ENCODE results near the gene PGK1. TPM values are rescaled to one million over a fixed set of nuclear protein-coding genes. Genes with fewer than 3 reads are reported as not detected.
"Not testable (repeated sequence)": the region's sequence is repeated elsewhere in the genome, so short reads cannot be mapped to it uniquely, and the experiment has no call there.

Gene PGK1
- total RNA-seq, 8 experiments from 2014 or later: 153 to 410 (median 343) TPM

GRCh38 chrX:78157846-78158245 lies 53.8 kb downstream of the PGK1 start:
- WGBS, 10 experiments: 4 to 80% (median 45%) methylated on average over 1 to 4 of the region's 10 CpGs; no CpG with 5 or more reads in 7 of the 10 experiments
- H3K27ac ChIP-seq; ATAC-seq (replicated peaks in 6 of 8); H3K4me1 ChIP-seq (replicated peaks in 1 of 2); H3K4me3 ChIP-seq; in situ Hi-C loops (cut with MboI; ENCODE audit: low pct_unique_long_range_greater_than_20kb in 2 of 9, low sequenced_read_pairs in 9 of 9, unreplicated experiment in 9 of 9): not testable (repeated sequence)

GRCh38 chrX:78160711-78161110 lies 56.7 kb downstream of the PGK1 start:
- H3K4me1 ChIP-seq (replicated peaks in 1 of 2); H3K27ac ChIP-seq; ATAC-seq (replicated peaks in 6 of 8); H3K4me3 ChIP-seq; in situ Hi-C loops (cut with MboI; ENCODE audit: low pct_unique_long_range_greater_than_20kb in 2 of 9, low sequenced_read_pairs in 9 of 9, unreplicated experiment in 9 of 9): not testable (repeated sequence)
- WGBS, 10 experiments: 29 to 83% (median 46%) methylated on average over 1 to 4 of the region's 4 CpGs; no CpG with 5 or more reads in 5 of the 10 experiments

- H3K27ac ChIP-seq; H3K4me1 ChIP-seq (replicated peaks in 1 of 2); ATAC-seq (replicated peaks in 6 of 8); H3K4me3 ChIP-seq; in situ Hi-C loops (cut with MboI; ENCODE audit: low pct_unique_long_range_greater_than_20kb in 2 of 9, low sequenced_read_pairs in 9 of 9, unreplicated experiment in 9 of 9): not testable (repeated sequence)
- WGBS, 10 experiments: 81 to 100% methylated on average over 1 to 3 of the region's 4 CpGs; no CpG with 5 or more reads in 8 of the 10 experiments
These were observed 59.1 kb downstream of the PGK1 start for GRCh38 chrX:78163175-78163574.

GRCh38 chrX:78165425-78165824 lies 61.4 kb downstream of the PGK1 start:
- H3K27ac ChIP-seq: no peak overlapping the region
- H3K4me3 ChIP-seq: no peak overlapping the region
- H3K4me1 ChIP-seq (replicated peaks in 1 of 2): no peaks in the 10 kb centered on the region
- ATAC-seq (replicated peaks in 6 of 8): no peak
- WGBS, 10 experiments: 20% methylated on average over 1 of the region's 1 CpG; no CpG with 5 or more reads in 9 of the 10 experiments
- in situ Hi-C loops (cut with MboI; ENCODE audit: low pct_unique_long_range_greater_than_20kb in 2 of 9, low sequenced_read_pairs in 9 of 9, unreplicated experiment in 9 of 9): no loop called here

GRCh38 chrX:78168065-78168464 lies 64.0 kb downstream of the PGK1 start:
- ATAC-seq (replicated peaks in 6 of 8): peak in 1 of 8 experiments; percentile 25
- in situ Hi-C loops (cut with MboI; ENCODE audit: low pct_unique_long_range_greater_than_20kb in 2 of 9, low sequenced_read_pairs in 9 of 9, unreplicated experiment in 9 of 9): no loop called here
- no peaks in the 10 kb centered on the region for H3K4me1 ChIP-seq (replicated peaks in 1 of 2)

More at GRCh38 chrX:78168065-78168464, 64.0 kb downstream of the PGK1 start:
- Histone ChIP-seq H3K4me3 (no peak overlapping the region), H3K27ac (no peak overlapping the region)

Other genes with a start within 250 kb of the PGK1 start
- gene MAGT1, start 208.8 kb upstream of the PGK1 start, total RNA-seq: 10 to 100 TPM in 7 of 8 experiments, 1 to 10 TPM in 1; 8.0 to 84.0 (median 23.2) TPM
- 100 to 1,000 TPM; 369 to 724 (median 495) TPM for gene COX7B, start 204.8 kb upstream of the PGK1 start, total RNA-seq
- 10 to 100 TPM in 1 of 8 experiments, 1 to 10 TPM in 7; 6.0 to 13.3 (median 8.1) TPM for gene ATP7A, start 193.6 kb upstream of the PGK1 start, total RNA-seq
- 1 to 10 TPM in 4 of 8 experiments, under 1 TPM in 2, not detected in 2; 0.43 to 1.8 (median 1.4) TPM for gene PGAM4, start 134.6 kb upstream of the PGK1 start, total RNA-seq
- gene TAF9B, start 35.4 kb downstream of the PGK1 start, total RNA-seq: 10 to 100 TPM; 14.5 to 48.7 (median 28.6) TPM
- 1 to 10 TPM in 1 of 8 experiments, under 1 TPM in 5, not detected in 2; 0.14 to 2.0 (median 0.27) TPM for gene CYSLTR1, start 223.4 kb downstream of the PGK1 start, total RNA-seq

Data from motor neuron (in vitro differentiated cells).